ENCODE data around the gene CCDC32.

The CCDC32 gene

GRCh38 chr15:40565333-40566238 is 744 bp upstream of the CCDC32 start:
- DNase-seq: no peak

DNA sequence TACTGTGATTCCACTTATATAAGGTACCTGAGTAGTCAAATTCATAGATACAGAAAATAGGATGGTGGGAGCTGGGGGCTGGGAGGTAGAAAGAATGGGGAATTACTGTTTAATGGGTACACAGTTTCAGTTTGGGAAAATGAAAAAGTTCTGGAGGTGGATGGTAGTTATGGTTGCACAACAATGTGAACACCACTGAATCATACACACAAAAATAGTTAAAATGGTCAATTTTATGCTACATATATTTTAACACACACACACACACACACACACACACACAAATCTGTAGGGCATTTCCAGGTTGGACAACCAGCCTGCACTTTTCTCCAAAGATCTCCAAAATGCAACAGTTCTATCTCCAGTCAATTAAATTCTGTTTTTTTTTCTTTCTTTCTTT is 1.4 kb downstream of the CCDC32 start:
- no peak for DNase-seq

GRCh38 chr15:40562691-40563090 is 2.2 kb downstream of the CCDC32 start:
- no peak for DNase-seq

DNA sequence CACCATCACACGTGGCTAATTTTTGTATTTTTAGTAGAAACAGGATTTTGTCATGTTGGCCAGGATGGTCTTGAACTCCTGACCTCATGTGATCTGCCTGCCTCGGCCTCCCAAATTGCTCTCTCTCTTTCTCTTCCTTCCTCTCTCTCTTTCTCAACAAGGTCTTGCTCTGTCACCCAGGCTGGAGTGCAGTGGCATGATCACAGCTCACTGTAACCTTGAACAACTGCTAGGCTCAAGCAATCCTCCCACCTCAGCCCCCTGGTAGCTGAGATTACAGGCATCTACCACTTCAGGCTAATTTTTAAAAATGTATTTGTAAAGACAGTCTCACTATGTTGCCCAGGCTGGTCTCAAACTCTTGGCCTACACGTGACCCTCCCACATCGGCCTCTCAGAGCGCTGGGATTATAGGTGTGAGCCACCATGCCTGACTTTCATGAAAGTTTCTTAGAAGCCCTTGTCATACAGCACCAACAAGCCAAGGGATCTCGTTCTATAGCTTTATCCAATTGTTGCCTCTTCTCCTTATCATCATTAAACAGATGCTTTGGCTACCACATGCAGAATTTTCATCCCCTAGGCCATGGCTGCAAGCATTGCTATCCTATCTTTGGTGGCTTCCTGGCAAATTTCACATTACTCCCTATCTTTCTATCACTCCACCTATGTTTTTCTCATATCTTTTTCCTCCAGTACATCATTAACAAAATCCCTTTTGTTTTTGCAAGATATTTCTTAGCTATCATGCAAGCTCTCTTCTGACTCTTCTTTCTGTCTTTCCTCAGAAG is 5.7 kb downstream of the CCDC32 start:
- no peak for DNase-seq

DNA sequence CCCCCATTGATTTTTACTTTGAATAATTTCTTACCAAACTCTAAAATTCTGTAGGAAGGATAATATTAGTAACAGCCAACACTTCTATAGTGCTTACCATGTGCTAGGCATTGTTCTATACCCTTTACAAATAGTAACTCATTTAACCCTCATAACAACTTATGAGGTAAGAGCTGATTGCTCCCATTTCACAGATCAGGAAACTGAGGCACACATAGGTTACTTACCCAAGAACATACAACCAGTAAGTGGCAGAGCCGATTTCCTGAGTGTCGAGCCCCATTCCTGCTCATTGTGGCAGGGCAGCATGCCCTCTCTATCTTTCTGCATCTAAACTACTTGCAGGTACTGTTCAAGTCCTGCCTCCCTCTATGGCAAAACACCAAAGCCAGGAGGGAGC is 9.0 kb downstream of the CCDC32 start:
- DNase-seq: no peak

DNA sequence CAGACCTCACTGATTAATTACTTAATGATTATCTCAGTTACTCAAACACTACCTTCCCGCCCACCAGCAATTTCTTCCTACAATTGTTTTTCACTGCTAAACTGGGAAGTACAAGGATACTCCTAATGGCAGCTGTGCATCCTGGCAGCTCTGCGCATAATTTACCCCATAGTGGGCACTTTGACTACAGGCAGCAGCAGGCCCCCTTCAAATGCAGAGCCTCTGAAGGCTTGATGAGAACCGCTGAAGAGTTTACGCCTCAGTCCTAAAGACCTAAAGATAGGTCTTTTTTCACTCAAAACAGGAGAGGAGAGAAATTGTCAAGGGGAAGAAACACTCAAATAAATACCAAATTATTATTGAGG is 10.7 kb downstream of the CCDC32 start:
- DNase-seq: no peak

DNA sequence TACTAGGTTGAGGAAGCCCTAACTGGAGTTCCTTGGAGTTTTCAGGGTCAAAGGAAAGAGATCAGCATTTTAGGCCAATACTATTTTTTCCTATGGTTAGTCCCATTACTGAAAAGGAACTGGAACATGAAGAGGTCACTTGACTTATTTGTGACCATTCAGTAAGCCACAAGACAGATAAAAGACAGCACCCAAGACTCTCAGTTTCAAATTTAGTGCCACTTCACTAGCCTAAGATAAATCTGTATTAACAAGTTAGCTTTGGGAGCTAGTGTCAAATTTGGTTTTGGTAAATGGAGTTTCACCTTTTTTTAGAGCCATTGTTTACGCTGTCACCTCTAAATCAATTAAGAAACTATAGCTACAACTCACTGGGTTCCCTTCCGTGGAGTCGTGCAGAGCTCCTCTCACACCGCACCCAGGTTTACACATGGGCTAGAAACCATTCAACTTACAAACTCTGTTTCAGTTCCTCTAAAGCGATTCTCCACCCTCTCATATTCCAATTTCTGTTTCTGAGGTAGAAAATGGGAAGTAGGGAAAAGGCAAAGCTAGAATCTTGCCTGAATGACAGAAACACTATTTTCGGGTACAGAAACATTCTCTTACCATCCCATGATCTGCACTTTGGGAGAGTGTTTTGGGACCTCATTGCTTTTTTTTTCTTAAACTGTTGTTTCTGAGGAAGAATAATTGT is 14.4 kb downstream of the CCDC32 start:
- no peak for DNase-seq

GRCh38 chr15:40549894-40550293 is 14.9 kb downstream of the CCDC32 start:
- no peak for DNase-seq

GRCh38 chr15:40548610-40549009 is 16.2 kb downstream of the CCDC32 start:
- DNase-seq: no peak

DNA sequence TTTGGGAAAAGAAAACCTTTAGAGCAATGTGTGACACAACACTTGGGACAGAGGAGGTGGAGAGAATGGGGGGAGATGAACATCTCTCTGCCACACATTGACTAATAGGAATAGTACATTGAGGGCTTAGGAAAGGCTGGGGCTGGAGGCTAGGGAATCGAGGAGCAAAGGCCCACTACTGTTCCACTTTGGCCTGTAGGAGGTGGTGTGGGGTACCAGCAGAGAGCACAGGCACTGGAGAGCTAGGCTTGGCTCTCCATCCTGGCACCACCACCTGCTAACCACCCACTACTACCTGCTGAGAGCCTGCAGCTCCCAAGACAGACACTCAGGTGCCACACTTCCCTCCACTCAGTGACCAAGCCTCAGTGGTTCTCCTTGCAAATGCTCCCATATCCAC is 19.4 kb downstream of the CCDC32 start:
- no peak for DNase-seq

DNA sequence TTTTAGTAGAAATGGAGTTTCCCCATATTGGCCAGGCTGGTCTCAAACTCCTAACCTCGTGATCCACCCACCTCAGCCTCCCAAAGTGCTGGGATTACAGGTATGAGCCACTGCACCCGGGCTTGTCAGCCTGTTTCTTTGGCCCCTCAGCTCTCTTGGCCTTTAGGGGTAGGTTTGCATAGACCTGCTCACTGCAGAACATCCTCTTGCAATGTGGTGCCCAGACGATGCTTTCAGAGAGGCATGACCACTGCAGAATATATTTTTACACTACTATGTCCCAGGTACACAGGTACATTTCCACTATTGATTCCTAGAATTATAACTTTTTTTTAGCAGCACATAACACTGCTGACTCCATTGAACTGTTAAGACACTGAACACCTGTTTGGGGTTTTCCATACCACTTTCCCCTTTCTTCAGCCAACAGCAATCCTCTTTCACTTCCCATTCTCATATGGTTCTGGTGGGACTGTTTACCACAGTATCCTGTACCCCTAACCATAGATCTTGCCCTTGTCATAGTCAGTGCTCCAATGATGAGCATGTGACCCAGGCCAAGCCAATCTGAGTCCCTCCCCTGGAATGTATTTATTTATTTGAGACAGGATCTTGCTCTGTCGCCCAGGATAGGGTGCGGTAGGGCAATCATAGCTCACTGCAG is 21.1 kb downstream of the CCDC32 start:
- DNase-seq: no peak

DNA sequence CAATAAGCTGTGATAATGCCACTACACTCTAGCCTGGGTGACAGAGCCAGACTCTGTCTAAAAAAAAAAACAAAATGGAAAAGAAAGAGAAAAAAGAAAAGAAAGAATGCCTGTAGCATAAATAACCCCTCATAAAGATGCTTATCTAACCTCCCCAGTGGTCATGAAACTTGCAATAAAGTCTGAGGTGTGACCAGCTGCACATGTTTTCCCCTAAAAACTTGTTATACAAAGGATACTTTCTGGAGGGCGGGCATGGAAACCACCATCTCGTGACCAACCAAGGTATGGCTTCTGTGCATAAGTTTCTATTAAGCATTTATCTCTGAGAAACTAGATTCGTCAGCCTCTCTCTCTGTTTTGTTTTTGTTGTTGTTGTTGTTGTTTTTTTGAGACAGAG is 21.8 kb downstream of the CCDC32 start:
- no peak for DNase-seq

GRCh38 chr15:40538976-40539375 is 25.9 kb downstream of the CCDC32 start:
- no peak for DNase-seq

- DNase-seq: no peak
Measured at GRCh38 chr15:40536501-40536900, 28.3 kb downstream of the CCDC32 start.

GRCh38 chr15:40534371-40534770 is 30.5 kb downstream of the CCDC32 start:
- no peak for DNase-seq

- DNase-seq: no peak
Measured at GRCh38 chr15:40533763-40534364, 31.0 kb downstream of the CCDC32 start.

DNA sequence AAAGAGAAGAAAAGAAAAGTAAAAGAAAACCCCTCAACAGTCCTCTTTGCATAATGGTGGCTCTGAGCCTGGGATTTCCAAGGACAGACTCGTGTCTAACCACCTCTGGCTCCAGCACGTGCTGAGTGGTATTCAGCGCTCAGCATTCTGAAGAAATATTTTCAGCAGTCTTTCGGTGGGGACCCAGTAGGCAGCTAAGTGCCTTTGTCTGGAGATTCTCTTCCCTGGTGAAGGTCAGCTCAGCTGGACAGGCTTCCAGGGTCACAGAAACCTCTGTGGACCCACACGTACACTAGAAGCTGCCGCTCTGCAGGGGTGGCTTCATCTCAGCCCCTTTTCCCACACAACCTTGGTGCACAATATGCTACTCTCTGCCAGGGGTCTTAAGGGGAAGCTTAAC is 36.0 kb downstream of the CCDC32 start:
- DNase-seq: no peak

DNA sequence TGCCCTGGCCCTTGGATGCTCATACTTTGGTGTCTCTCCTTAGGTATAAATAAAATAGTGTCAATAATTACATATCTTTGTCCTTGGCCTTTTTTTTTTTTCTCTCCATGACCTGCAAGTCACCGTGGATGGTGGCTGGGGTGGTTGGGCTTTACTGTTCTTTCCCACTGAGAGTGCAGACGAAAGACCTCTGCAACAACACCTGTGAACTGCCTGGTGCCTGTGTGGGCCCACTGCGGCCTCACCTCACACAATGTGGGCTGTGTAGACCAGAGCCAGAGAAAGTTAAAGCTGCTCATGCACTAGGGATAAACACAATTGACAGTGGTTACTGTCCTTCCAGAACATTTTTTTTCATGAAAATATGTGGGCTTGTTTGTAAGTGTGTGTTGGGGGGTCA is 39.0 kb downstream of the CCDC32 start:
- DNase-seq: no peak

DNA sequence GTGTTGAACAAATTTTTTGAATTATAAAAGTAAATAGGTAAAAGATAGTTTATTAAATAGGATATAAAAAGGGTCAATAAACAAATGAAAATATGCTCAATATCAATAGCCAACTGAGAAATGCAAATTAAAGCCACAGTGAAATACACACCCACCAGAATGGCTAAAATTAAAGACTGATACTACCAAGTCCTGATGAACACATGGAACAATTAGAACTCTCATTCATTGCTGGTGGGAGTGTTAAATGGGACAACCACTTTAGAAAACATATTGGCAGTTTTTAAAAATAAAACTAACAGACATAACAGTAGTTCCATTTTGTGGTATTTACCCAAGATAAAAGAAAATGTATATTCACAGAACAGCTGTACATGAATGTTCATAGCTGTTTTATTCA is 41.2 kb downstream of the CCDC32 start:
- DNase-seq: no peak

DNA sequence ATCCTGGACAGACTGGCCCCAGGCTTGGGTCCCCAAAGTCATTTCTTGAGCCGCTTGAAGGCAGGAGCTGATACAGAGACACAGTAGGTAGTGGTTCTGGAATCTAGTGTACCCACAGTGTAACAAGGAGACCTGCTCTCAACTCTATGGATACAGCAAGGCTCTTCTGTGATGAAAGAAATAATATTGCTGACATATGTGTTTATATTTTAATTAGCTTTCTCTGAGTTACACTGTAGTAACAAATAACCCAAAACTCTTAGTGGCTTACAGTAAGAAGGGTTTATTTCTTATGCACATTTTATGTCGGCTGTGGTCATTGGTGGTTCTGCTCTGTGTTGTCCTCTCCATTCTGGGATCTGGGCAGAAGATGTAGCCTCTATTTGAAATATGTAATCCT is 48.5 kb downstream of the CCDC32 start:
- no peak for DNase-seq

DNA sequence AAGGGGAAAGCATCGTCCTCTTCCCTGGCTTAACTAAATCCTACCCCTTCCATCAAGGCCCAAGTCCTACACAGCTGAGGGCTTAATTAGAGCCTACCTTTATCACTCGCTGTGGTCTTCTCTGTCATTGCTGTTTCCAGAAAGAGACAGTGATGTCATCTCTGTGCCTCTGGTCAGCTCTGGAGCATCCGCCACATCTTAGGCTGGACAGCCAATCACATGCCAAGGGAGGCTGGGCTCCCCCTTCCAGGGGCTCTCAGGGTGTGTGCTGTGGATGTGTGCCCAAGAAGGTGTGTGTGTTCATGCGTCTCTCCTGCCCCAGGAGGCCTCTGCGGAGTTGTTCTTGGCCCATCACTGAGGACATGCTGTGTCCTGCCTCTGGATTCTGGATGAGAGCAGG is 51.2 kb downstream of the CCDC32 start:
- DNase-seq: no peak

DNA sequence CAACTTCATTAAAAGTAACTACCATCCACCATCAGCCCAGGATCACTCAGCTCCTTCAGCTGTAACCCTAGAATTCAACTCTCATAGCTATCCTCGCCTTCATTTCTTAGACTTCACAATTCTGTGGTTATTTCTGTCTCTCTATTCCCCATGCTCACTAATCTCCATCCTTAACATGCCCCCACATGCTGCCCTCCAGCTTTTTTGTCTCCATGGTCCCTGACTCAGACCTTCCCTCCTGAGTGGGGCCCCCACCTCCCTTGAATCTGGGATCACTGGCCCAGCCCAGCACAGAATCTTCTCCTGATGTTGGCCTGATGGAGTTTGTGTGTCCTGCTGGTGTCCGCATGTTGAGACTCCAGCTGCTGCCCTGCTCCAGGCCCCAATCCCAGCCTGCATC is 52.4 kb downstream of the CCDC32 start:
- no peak for DNase-seq

All from Kasumi-1 (cell line).